ENCODE measurements around the gene MLIP. TPM values are rescaled to one million over a fixed set of nuclear protein-coding genes. Genes with fewer than 3 reads are reported as not detected.
A peak's percentile ranks its signal among the peaks of the same experiment; 100 is the strongest.

MLIP gene
- total and polyA plus RNA-seq, 2 of the 13 experiments (the other 11 are each of a cell fraction or from before 2014, with no cell fraction given), result 0.08 to 0.33 TPM

- H3K4me1 ChIP-seq (ENCODE audit: insufficient read depth, low read length), result no peaks in the 10 kb centered on the region
- no peaks in the 10 kb centered on the region for H4K20me1 ChIP-seq (ENCODE audit: insufficient read depth, low read length)
- H2AFZ ChIP-seq (ENCODE audit: low read length), result no peak overlapping the region
- H3K27ac ChIP-seq (ENCODE audit: extremely low read length, insufficient read depth, low read length), result no peak overlapping the region
- POLR2A ChIA-PET, result no interaction called here
- no peaks in the 10 kb centered on the region for H3K27me3 ChIP-seq (ENCODE audit: control insufficient read depth in 1 of 2, insufficient read depth in 2 of 2, low read length in 2 of 2)
- DNase-seq (ENCODE audit: low spot score) (no peak), FAIRE-seq (no peak), ATAC-seq (no peak)
- in situ Hi-C loops (cut with HindIII; ENCODE audit: extremely low pct_ligation_motif_present, low pct_unique_long_range_greater_than_20kb) (no loop called here), intact Hi-C loops (cut with micrococcal nuclease; ENCODE audit: unreplicated experiment) (no loop called here)
- no peaks in the 10 kb centered on the region for H3K36me3 ChIP-seq (replicated peaks in 1 of 2; ENCODE audit: control insufficient read depth in 1 of 2, insufficient read depth in 2 of 2, low read length in 2 of 2)
- 25% methylated on average over 3 of the region's 3 CpGs for WGBS (ENCODE audit: low lambda C conversion rate)
- no peak overlapping the region for H3K4me3 ChIP-seq (replicated peaks in 1 of 3; ENCODE audit: insufficient read depth in 1 of 3, low read depth in 2 of 3, low read length in 3 of 3)
- no peaks in the 10 kb centered on the region for H3K79me2 ChIP-seq (ENCODE audit: insufficient read depth, low read length)
- no peak overlapping the region for H3K4me2 ChIP-seq (ENCODE audit: low read depth, low read length)
- BruUV-seq (replicated peaks), result no TSS peak
- peak; percentile 94 for TF ChIP-seq ATF7 (IDR thresholded peaks at IDR 0.05)
- TF ChIP-seq ATF7 (CRISPR knock-in tag; IDR thresholded peaks at IDR 0.05), result no peak
- TF ChIP-seq, protein P1, sequence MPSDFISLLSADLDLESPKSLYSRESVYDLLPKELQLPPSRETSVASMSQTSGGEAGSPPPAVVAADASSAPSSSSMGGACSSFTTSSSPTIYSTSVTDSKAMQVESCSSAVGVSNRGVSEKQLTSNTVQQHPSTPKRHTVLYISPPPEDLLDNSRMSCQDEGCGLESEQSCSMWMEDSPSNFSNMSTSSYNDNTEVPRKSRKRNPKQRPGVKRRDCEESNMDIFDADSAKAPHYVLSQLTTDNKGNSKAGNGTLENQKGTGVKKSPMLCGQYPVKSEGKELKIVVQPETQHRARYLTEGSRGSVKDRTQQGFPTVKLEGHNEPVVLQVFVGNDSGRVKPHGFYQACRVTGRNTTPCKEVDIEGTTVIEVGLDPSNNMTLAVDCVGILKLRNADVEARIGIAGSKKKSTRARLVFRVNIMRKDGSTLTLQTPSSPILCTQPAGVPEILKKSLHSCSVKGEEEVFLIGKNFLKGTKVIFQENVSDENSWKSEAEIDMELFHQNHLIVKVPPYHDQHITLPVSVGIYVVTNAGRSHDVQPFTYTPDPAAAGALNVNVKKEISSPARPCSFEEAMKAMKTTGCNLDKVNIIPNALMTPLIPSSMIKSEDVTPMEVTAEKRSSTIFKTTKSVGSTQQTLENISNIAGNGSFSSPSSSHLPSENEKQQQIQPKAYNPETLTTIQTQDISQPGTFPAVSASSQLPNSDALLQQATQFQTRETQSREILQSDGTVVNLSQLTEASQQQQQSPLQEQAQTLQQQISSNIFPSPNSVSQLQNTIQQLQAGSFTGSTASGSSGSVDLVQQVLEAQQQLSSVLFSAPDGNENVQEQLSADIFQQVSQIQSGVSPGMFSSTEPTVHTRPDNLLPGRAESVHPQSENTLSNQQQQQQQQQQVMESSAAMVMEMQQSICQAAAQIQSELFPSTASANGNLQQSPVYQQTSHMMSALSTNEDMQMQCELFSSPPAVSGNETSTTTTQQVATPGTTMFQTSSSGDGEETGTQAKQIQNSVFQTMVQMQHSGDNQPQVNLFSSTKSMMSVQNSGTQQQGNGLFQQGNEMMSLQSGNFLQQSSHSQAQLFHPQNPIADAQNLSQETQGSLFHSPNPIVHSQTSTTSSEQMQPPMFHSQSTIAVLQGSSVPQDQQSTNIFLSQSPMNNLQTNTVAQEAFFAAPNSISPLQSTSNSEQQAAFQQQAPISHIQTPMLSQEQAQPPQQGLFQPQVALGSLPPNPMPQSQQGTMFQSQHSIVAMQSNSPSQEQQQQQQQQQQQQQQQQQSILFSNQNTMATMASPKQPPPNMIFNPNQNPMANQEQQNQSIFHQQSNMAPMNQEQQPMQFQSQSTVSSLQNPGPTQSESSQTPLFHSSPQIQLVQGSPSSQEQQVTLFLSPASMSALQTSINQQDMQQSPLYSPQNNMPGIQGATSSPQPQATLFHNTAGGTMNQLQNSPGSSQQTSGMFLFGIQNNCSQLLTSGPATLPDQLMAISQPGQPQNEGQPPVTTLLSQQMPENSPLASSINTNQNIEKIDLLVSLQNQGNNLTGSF (CRISPR knock-in tag; IDR thresholded peaks at IDR 0.05), result no peak
- TF ChIP-seq RNF219 (CRISPR knock-in tag; IDR thresholded peaks at IDR 0.05), result no peak
- no peak for TF ChIP-seq ZNF737 (CRISPR knock-in tag; IDR thresholded peaks at IDR 0.05; ENCODE audit: borderline replicate concordance)
- no peak for TF ChIP-seq PHB2 (IDR thresholded peaks at IDR 0.05; ENCODE audit: partially characterized antibody)
- no peak for TF ChIP-seq ZNF850 (CRISPR knock-in tag; conservative IDR thresholded peaks at IDR 0.05)
- no peak for TF ChIP-seq ZBTB1 (CRISPR knock-in tag; IDR thresholded peaks at IDR 0.05; ENCODE audit: borderline replicate concordance)
- CTCF ChIA-PET (ENCODE audit: low intra/inter-chr PET ratio, low total read pairs), result no interaction called here
- H3K9me3 ChIP-seq (ENCODE audit: low read length), result no peaks in the 10 kb centered on the region
- no peak overlapping the region for H3K9ac ChIP-seq (ENCODE audit: insufficient read depth, low read depth, low read length)
Measured at GRCh38 chr6:54195637-54196036, 84.4 kb downstream of the MLIP start.
